B cell (primary cell): ENCODE measurements around the gene IRS1. TPM values are rescaled to one million over a fixed set of nuclear protein-coding genes. Genes with fewer than 3 reads are reported as not detected.

Source experiments
- ATAC-seq: fragments of 200-7000 bp; cut with Tn5 transposase; one replicate; pipeline ENCODE4 v1.10.0; 2021; ENCODE audit warnings: low read depth, mild to moderate bottlenecking, moderate number of reproducible peaks, moderate library complexity
- CTCF ChIA-PET: fragments of 350-600 bp; sonication (Branson Sonifier 250); formaldehyde crosslinking; loops from one replicate; lab custom pipeline; 2021; ENCODE audit warnings: antibody characterized with exemption, inconsistent platforms; lab: Charles Lee
- POLR2A ChIA-PET: fragments of 350-600 bp; sonication (Branson Sonifier 250); formaldehyde crosslinking; loops from one replicate; lab custom pipeline; 2021; ENCODE audit warnings: antibody characterized with exemption; lab: Charles Lee
- DNase-seq: peaks from one replicate; pipeline ENCODE4 v3.0.0; 2013
- H2AFZ ChIP-seq: 2 replicates; pipeline ENCODE4 v1.6.1; 2012; ENCODE audit warnings: mild to moderate bottlenecking, low read depth, low read length; ENCODE audit not compliant: insufficient read depth, poor library complexity, severe bottlenecking
- H3K27ac ChIP-seq, 2 donors: 1 replicate in 1 of 2; 2 replicates in 1 of 2; pipeline ENCODE4 v1.5.1; 2012 to 2013; ENCODE audit warnings: low read length in 2 of 2, mild to moderate bottlenecking in 2 of 2, moderate library complexity in 1 of 2
- H3K27me3 ChIP-seq, 4 experiments: fragments of 200-600 bp in 1 of 4; sonication (generic) in 1 of 4; replicated peaks in 1 of 4; 1 replicate in 2 of 4; 2 replicates in 2 of 4; pipeline versions ENCODE4 v1.6.1 to v1.7.0; 2013 to 2016; ENCODE audit warnings: low read length in 3 of 4, mild to moderate bottlenecking in 2 of 4, mixed read lengths in 1 of 4, moderate library complexity in 1 of 4; ENCODE audit not compliant: insufficient read depth in 4 of 4, control insufficient read depth in 3 of 4; ENCODE audit errors: control extremely low read depth in 1 of 4
- H3K36me3 ChIP-seq, 2 experiments: replicated peaks in 1 of 2; 1 replicate in 1 of 2; 2 replicates in 1 of 2; pipeline versions ENCODE4 v1.6.1 to v1.7.1; 2013; ENCODE audit warnings: low read length in 1 of 2; ENCODE audit not compliant: insufficient read depth in 2 of 2, control insufficient read depth in 1 of 2; ENCODE audit errors: control extremely low read depth in 1 of 2, extremely low read depth in 1 of 2
- H3K4me1 ChIP-seq, 2 donors: fragments of 200-600 bp in 1 of 2; sonication (generic) in 1 of 2; 1 replicate in 1 of 2; 2 replicates in 1 of 2; pipeline versions ENCODE4 v1.5.1 to v1.6.1; 2013 to 2017; ENCODE audit warnings: low read length in 2 of 2; ENCODE audit not compliant: control insufficient read depth in 2 of 2, insufficient read depth in 2 of 2
- H3K4me2 ChIP-seq: replicated peaks from 2 replicates; pipeline ENCODE3; 2012; ENCODE audit warnings: mild to moderate bottlenecking, low read depth, low read length; ENCODE audit not compliant: poor library complexity, severe bottlenecking
- H3K4me3 ChIP-seq, 5 experiments: fragments of 200-600 bp in 1 of 5; sonication (generic) in 1 of 5; 1 replicate in 3 of 5; 2 replicates in 2 of 5; pipeline versions ENCODE4 v1.5.1 to v1.7.0; 2011 to 2016; ENCODE audit warnings: low read length in 4 of 5, mild to moderate bottlenecking in 4 of 5, low read depth in 2 of 5, control low read depth in 1 of 5, moderate library complexity in 1 of 5; ENCODE audit not compliant: insufficient read depth in 1 of 5; ENCODE audit errors: control extremely low read depth in 1 of 5, extremely low read depth in 1 of 5
- H3K79me2 ChIP-seq: fragments of 200-600 bp; sonication (generic); one replicate; pipeline ENCODE4 v1.6.0; 2016; ENCODE audit warnings: low read length; ENCODE audit not compliant: control insufficient read depth, insufficient read depth
- H3K9ac ChIP-seq: fragments of 200-600 bp; sonication (generic); 2 replicates; pipeline ENCODE4 v1.6.1; 2017; ENCODE audit warnings: mild to moderate bottlenecking, low read length, moderate library complexity
- H3K9me3 ChIP-seq, 3 donors: one replicate each; pipeline versions ENCODE4 v1.6.1 to v1.7.1; 2013; ENCODE audit warnings: low read length in 2 of 3; ENCODE audit not compliant: control insufficient read depth in 2 of 3, insufficient read depth in 1 of 3; ENCODE audit errors: control extremely low read depth in 1 of 3
- H4K20me1 ChIP-seq: 2 replicates; pipeline ENCODE4 v1.6.0; 2012; ENCODE audit warnings: mild to moderate bottlenecking, low read length; ENCODE audit not compliant: insufficient read depth, control insufficient read depth, poor library complexity, severe bottlenecking
- H3K27ac Mint-ChIP-seq: one replicate; pipeline ENCODE4 v1.8.0; 2021; ENCODE audit warnings: mixed read lengths
- H3K27me3 Mint-ChIP-seq: one replicate; pipeline ENCODE4 v1.8.0; 2021; ENCODE audit warnings: mixed read lengths
- H3K4me1 Mint-ChIP-seq: one replicate; pipeline ENCODE4 v1.8.0; 2021; ENCODE audit warnings: mixed read lengths
- H3K4me3 Mint-ChIP-seq: one replicate; pipeline ENCODE4 v1.8.0; 2021; ENCODE audit warnings: mixed read lengths
- H3K9me3 Mint-ChIP-seq: one replicate; pipeline ENCODE4 v1.8.0; 2022; ENCODE audit warnings: mixed read lengths; ENCODE audit not compliant: insufficient read depth
- CTCF ChIP-seq: fragments of 200-600 bp; IDR thresholded peaks from one replicate; pipeline ENCODE4 v1.8.0; 2022; ENCODE audit warnings: antibody characterized with exemption, mild to moderate bottlenecking
- EZH2 ChIP-seq: IDR thresholded peaks from 2 replicates; pipeline ENCODE4 v1.6.1; 2012; ENCODE audit warnings: borderline replicate concordance, low read depth, mild to moderate bottlenecking, moderate library complexity, low read length; ENCODE audit not compliant: insufficient read depth, poor library complexity, severe bottlenecking
- WGBS: methylation state at CpG from one replicate; pipeline ENCODE4 v1.1.5; 2013; ENCODE audit warnings: missing lambda C conversion rate; ENCODE audit not compliant: insufficient coverage; 5-methylcytosine and 5-hydroxymethylcytosine counted together
- intact Hi-C: fragments of 100-400 bp; cut with micrococcal nuclease; formaldehyde crosslinking; loops from one replicate; pipeline ENCODE4 v1.10.0; 2022
- polyA plus RNA-seq: library from polyadenylated mRNA; depleted of rRNA; stranded (reverse); fragments of >200 nt; gene quantifications from 2 replicates; pipeline ENCODE4 v1.2.3, GENCODE V29; 2012
- total RNA-seq, 2 donors: library from RNA; stranded (reverse); fragments of 120-200 nt in 1 of 2; gene quantifications; 1 replicate in 1 of 2; 2 replicates in 1 of 2; pipeline versions ENCODE4 v1.2.3 to v1.2.4, GENCODE V29; 2013 to 2022

Gene IRS1
- total and polyA plus RNA-seq, 2 donors (not counting 1 experiment from before 2014, with no cell fraction given), result 3.8 to 11.9 TPM

- Mint-ChIP-seq H3K27me3 (no peaks in the 10 kb centered on the region), H3K4me1 (peaks cover 48% of the 10 kb centered on the region), H3K4me3 (no peak overlapping the region), H3K27ac (no peak overlapping the region), H3K9me3 (no peaks in the 10 kb centered on the region)
- intact Hi-C loops, result loop anchor here (10.0 kb wide), 2 partner anchors 471 to 1861 kb away; no protein-coding TSS in a partner anchor
- Histone ChIP-seq H3K4me1 (peaks cover 16 to 29% of the 10 kb centered on the region in 2 donors), H3K4me3 (no peak overlapping the region), H3K79me2 (peaks cover 11% of the 10 kb centered on the region), H3K27ac (no peak overlapping the region), H3K36me3 (no peaks in the 10 kb centered on the region), H3K27me3 (no peaks in the 10 kb centered on the region), H2AFZ (no peak overlapping the region), H4K20me1 (peaks cover 9% of the 10 kb centered on the region), H3K9ac (no peak overlapping the region), H3K4me2 (no peak overlapping the region), H3K9me3 (peaks cover 0 to 16% (median 0%) of the 10 kb centered on the region in 3 donors)
- TF ChIP-seq EZH2, result no peak
- TF ChIP-seq CTCF, result no peak
- ChIA-PET CTCF (interaction anchor here (1.1 to 1.7 kb wide), 3 partner anchors 22 to 906 kb away, joined by 3 to 4 read pairs (median 4); no protein-coding TSS in a partner anchor), POLR2A (no interaction called here)
- WGBS, result 92% methylated on average over 26 of the region's 26 CpGs
- ATAC-seq, result no peak
- no peak for DNase-seq
Observed at GRCh38 chr2:226795281-226796011, 4.2 kb downstream of the IRS1 start.

- no peak overlapping the region for H3K9ac ChIP-seq
- ChIA-PET POLR2A (no interaction called here), CTCF (interaction anchor here (1.7 kb wide), 1 partner anchor 22 kb away, joined by 4 read pairs; no protein-coding TSS in a partner anchor)
- H3K79me2 ChIP-seq, result peaks cover 11% of the 10 kb centered on the region
- H3K4me2 ChIP-seq, result no peak overlapping the region
- H3K9me3 ChIP-seq, result peaks cover 0 to 16% (median 0%) of the 10 kb centered on the region in 3 donors
- Mint-ChIP-seq H3K4me3 (no peak overlapping the region), H3K4me1 (peaks cover 45% of the 10 kb centered on the region), H3K27ac (no peak overlapping the region), H3K9me3 (no peaks in the 10 kb centered on the region), H3K27me3 (no peaks in the 10 kb centered on the region)
- DNase-seq, result no peak
- H3K27me3 ChIP-seq, result no peaks in the 10 kb centered on the region
- TF ChIP-seq EZH2 (no peak), CTCF (no peak)
- 80% methylated on average over 5 of the region's 9 CpGs for WGBS
- ATAC-seq, result no peak
- no peaks in the 10 kb centered on the region for H3K36me3 ChIP-seq
- no peak overlapping the region for H3K27ac ChIP-seq
- no peak overlapping the region for H3K4me3 ChIP-seq
- intact Hi-C loops, result loop anchor here (5.0 to 10.0 kb wide), 4 partner anchors 470 to 1860 kb away; partner anchors contain the start of genes DOCK10 and MFF
- peaks cover 12 to 25% of the 10 kb centered on the region in 2 donors for H3K4me1 ChIP-seq
- H4K20me1 ChIP-seq, result peaks cover 9% of the 10 kb centered on the region
- no peak overlapping the region for H2AFZ ChIP-seq
Observed at GRCh38 chr2:226794751-226795171, 4.9 kb downstream of the IRS1 start.
